ENCODE data around the gene OR5B12. TPM values are rescaled to one million over a fixed set of nuclear protein-coding genes. Genes with fewer than 3 reads are reported as not detected.

Gene OR5B12
- total RNA-seq, 1 experiment from 2014 or later = not detected

- intact Hi-C loops (cut with micrococcal nuclease) = no loop called here
- H3K9me3 ChIP-seq (ENCODE audit: control insufficient read depth in 1 of 2, insufficient read depth in 1 of 2, low read depth in 1 of 2, low read length in 2 of 2) = no peaks in the 10 kb centered on the region
- H3K4me2 ChIP-seq (ENCODE audit: low read length) = no peak overlapping the region
- H3K4me1 ChIP-seq (ENCODE audit: control insufficient read depth in 1 of 2, insufficient read depth in 2 of 2, low read length in 2 of 2) = no peaks in the 10 kb centered on the region
- DNase-seq (ENCODE audit: low read depth, low spot score) (no peak), ATAC-seq (no peak)
- H3K9me2 ChIP-seq (ENCODE audit: insufficient read depth) = no peaks in the 10 kb centered on the region
- BruUV-seq (replicated peaks) = no TSS peak
- no peaks in the 10 kb centered on the region for H4K20me1 ChIP-seq (ENCODE audit: insufficient read depth)
- no peaks in the 10 kb centered on the region for H3K79me2 ChIP-seq (ENCODE audit: insufficient read depth, low read length)
- no peak overlapping the region for H2AFZ ChIP-seq (ENCODE audit: low read depth, low read length, poor library complexity, severe bottlenecking)
- H3K9ac ChIP-seq (ENCODE audit: low read length) = no peak overlapping the region
- TF ChIP-seq RAD21 (IDR thresholded peaks at IDR 0.05; ENCODE audit: low read depth) = no peak
- TF ChIP-seq ELF1 (IDR thresholded peaks at IDR 0.05; ENCODE audit: borderline replicate concordance, low read depth) = no peak
- TF ChIP-seq REST (IDR thresholded peaks at IDR 0.05; ENCODE audit: low read depth) = no peak
- no peak for TF ChIP-seq EGR1 (IDR thresholded peaks at IDR 0.05; ENCODE audit: low read depth)
- no peak for TF ChIP-seq EZH2phosphoT487 (IDR thresholded peaks at IDR 0.05; ENCODE audit: borderline replicate concordance)
- TF ChIP-seq SRF (IDR thresholded peaks at IDR 0.05; ENCODE audit: low read depth) = no peak
- no peak for TF ChIP-seq POLR2AphosphoS5 (IDR thresholded peaks at IDR 0.05; ENCODE audit: low read depth, low read length)
- no peak for TF ChIP-seq ZFX (IDR thresholded peaks at IDR 0.05)
- no peak for TF ChIP-seq CBX3 (IDR thresholded peaks at IDR 0.05; ENCODE audit: low read depth)
- TF ChIP-seq YY1 (IDR thresholded peaks at IDR 0.05; ENCODE audit: extremely low read depth, insufficient replicate concordance, low read depth, low read length) = no peak
- no peak for TF ChIP-seq FOSL1 (IDR thresholded peaks at IDR 0.05; ENCODE audit: low read depth)
- no peak for TF ChIP-seq POLR2A (IDR thresholded peaks at IDR 0.05; ENCODE audit: borderline replicate concordance, extremely low read depth, insufficient read depth, insufficient read length)
- H3K27ac ChIP-seq (ENCODE audit: low read depth, low read length) = no peak overlapping the region
- no peaks in the 10 kb centered on the region for H3K27me3 ChIP-seq (ENCODE audit: insufficient read depth, low read length)
- RAD21 ChIA-PET (ENCODE audit: low non-redundant PET in 1 of 2, low total read pairs in 2 of 2, uncharacterized antibody in 2 of 2, unreplicated experiment in 2 of 2) = no interaction called here
- H3K4me3 ChIP-seq (replicated peaks in 1 of 2; ENCODE audit: low read depth in 1 of 2, low read length in 2 of 2) = no peak overlapping the region
- H3K36me3 ChIP-seq (ENCODE audit: control insufficient read depth in 1 of 2, insufficient read depth in 2 of 2, low read length in 2 of 2) = no peaks in the 10 kb centered on the region
- POLR2A ChIA-PET = no interaction called here
- CTCF ChIA-PET = no interaction called here
Observed at GRCh38 chr11:58446294-58446693, 4.3 kb upstream of the OR5B12 start.
